GM18951 (cell line): ENCODE measurements around the gene OPALIN.

ENCODE experiments used
- POLR2A ChIP-seq: IDR thresholded peaks from 4 replicates; pipeline ENCODE4 v1.6.1; 2011; ENCODE audit warnings: mild to moderate bottlenecking; ENCODE audit not compliant: insufficient read length, insufficient read depth; ENCODE audit errors: extremely low read depth
- in situ Hi-C: fragments of 300-500 bp; cut with MboI; formaldehyde crosslinking; loops from one replicate; pipeline ENCODE4 v1.12.0; 2022; ENCODE audit warnings: low sequenced_read_pairs, mixed read lengths, inconsistent platforms; ENCODE audit not compliant: unreplicated experiment

The OPALIN gene

DNA sequence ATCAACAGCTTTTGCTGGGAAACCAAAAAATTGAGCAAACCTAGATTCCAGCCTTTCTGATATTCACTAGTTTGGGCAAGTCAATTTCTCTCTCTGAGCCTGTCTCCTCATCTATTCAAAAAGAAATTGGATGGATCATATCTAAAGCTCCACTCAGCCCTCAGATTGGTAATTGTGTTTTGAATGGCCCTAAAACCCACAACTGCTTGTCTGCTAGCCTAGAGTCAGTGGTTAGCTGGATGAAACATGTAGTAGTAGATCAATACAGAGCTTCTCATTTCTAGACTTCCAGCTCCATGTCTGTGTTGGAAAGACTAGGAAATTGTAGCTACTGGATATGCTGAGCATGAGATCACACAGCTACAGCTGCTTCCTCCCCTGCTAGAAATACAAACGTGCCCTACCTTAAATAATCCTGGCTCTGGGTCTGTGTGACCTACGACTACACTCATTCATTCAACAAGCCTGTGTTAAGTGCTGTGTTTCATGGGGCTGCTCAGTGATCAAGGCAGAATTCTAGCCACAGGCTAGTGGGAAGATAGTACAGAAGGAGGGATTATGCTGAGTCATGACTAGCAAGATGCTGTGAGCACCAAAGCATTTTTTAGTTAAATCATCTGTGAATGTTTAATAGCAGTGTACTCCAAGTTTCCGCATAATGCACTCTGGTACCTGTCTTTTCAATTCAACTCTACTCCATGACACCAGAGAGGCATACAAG is 38.9 kb downstream of the OPALIN start:
- no peak for TF ChIP-seq POLR2A
- in situ Hi-C loops, result loop anchor here (25.0 kb wide), 1 partner anchor 283 kb away; the partner anchor contains the start of gene CCNJ

DNA sequence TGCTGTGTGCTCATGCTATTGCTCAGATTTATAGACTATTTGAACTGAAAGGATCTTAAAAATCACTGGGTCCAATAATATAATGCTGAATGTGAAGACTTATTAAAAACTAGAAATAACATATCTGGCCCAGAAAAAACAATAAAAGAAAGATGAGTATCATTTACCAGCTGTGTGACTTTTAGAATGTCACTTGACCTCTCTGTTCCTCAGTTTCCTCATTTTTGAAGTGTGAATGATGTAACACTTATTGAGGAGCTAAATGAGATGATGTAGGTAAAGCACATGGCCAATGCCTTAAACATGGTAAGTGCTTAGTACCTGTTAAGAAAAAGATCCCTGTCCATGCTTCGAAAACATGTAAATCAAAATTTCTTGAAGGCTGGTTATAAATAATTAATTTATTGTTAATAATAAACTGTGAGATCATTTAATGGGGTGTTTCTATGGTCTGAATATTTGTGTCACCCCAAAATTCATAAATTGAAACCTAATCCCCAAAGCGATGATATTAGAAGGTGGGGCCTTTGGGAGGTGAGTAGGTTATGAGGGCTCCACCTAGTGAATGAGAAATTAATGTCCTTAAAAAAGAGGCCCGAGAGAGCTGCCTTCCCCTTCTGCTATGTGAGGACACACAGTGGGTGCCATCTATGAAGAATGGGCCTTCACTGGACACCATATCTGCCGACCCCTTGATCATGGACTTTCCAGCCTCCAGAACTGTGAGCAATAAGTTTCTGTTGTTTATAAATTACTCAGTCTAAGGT is 41.6 kb downstream of the OPALIN start:
- in situ Hi-C loops, result loop anchor here (25.0 kb wide), 1 partner anchor 280 kb away; the partner anchor contains the start of gene CCNJ

DNA sequence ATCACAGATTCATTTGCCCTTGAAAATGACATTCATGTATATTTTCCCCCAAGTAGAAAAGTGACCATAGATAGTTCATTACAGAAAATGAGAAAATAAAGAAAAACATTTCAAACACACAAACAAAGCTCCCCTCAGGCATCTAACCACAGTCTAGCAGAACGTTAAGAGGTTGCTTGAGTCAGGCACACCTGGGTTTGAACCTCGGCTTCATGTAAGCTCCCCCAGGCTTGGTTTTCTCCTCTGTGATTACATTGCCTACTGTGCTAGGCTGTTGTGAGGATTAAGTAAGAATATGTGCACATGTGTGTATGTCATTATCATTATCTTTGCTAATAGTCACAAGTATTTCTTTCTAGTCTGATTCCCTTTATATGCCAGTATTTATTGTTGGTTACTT is 45.5 kb downstream of the OPALIN start:
- TF ChIP-seq POLR2A, result no peak
- in situ Hi-C loops, result loop anchor here (25.0 kb wide), 1 partner anchor 276 kb away; the partner anchor contains the start of gene CCNJ

More for the DNA sequence above, 41.6 kb downstream of the OPALIN start:
- no peak for TF ChIP-seq POLR2A

DNA sequence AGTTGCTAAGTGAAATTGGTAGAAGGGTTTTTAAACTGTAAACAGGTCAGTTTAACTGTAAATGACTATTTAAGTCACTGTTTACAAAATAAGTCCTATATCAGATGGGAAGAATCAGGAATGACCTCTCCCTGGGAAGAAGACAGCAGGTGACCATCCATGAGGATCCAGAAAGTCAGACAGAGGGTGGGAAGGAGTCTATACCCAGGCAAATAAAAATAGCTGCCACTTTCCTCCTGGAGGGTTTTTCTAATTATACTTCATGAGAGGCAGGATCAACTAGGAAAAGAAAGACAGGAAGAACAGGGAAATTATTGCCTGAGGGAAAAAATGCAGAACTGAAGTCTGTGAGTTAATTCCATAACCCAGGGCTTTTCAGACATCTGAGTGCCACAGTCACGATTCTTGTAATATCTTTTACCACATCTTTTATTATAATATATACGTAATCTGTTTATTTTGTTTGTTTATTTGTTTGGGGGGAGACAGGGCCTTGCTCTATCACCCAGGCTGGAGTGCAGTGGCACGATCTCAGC is 47.6 kb downstream of the OPALIN start:
- in situ Hi-C loops, result loop anchor here (25.0 kb wide), 1 partner anchor 274 kb away; the partner anchor contains the start of gene CCNJ

DNA sequence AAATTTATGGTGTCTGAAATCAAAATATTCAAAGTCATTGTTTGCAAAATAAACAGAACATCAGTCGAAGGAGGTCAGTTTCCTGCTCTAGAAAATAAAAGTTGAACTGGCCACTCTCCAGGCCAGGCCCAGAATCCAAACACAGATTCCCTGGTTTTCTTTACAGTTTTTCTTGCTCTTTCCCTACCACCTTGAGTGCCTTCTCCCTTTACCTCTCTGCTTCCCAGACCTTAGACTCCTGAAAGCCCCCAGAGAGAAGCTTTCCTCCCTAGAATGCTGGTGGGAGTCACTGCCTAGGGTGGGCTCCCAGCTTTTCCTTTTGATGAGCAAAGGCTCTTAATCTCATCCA is 48.5 kb downstream of the OPALIN start:
- TF ChIP-seq POLR2A, result no peak
- in situ Hi-C loops, result loop anchor here (25.0 kb wide), 1 partner anchor 273 kb away; the partner anchor contains the start of gene CCNJ

More for the DNA sequence above, 47.6 kb downstream of the OPALIN start:
- TF ChIP-seq POLR2A, result no peak

DNA sequence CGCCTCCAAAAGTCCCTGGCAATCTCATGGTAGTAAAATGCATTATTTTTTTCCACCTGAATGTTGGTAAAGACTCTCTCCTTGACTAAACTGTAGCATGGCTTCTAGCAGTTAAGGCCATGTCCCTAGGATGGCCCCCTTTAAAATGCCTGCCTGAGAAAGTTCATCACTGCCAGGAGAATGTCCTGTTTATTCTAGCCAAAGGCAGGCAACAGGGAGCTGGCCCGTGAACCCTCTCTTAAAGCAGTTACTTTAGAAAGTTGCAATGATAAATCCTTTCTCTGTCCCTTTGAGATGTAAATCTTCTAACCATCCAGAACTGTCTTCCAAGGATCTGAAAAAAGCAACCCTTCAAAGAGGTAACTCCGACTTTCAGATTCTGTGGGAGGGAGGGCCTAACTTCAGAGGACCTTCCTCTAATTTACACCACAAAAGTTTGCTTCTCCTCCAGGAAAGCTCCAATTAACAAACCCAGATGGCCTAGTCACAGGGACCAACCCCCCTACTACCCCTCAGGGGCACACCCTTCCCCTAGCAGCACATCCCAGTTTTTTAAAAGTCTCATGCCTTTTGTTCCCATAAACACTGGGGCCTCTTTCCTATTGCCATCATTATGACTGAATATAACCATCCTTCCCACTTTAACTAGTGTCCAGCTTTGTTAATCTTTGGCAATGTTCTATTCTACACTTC is 49.0 kb downstream of the OPALIN start:
- no peak for TF ChIP-seq POLR2A
- in situ Hi-C loops, result loop anchor here (25.0 kb wide), 1 partner anchor 272 kb away; the partner anchor contains the start of gene CCNJ

DNA sequence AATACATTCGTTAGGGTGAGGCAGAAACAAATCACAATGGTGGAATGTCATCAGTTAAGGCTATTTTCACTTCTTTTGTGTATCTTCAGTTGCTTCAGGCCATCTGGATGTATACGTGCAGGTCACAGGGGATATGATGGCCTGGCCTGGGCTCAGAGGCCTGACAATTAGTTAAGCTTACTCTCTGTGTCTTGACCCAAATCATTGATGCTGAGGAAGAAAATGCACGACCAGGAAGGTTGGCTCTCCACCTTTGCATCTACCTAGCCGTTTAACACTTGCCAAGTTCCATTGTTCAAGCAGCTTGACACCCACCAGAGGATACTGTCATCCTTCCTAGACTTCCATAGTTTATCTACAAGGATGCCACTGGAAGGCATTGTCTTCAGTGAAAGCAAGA is 49.9 kb downstream of the OPALIN start:
- in situ Hi-C loops, result loop anchor here (25.0 kb wide), 1 partner anchor 272 kb away; the partner anchor contains the start of gene CCNJ

DNA sequence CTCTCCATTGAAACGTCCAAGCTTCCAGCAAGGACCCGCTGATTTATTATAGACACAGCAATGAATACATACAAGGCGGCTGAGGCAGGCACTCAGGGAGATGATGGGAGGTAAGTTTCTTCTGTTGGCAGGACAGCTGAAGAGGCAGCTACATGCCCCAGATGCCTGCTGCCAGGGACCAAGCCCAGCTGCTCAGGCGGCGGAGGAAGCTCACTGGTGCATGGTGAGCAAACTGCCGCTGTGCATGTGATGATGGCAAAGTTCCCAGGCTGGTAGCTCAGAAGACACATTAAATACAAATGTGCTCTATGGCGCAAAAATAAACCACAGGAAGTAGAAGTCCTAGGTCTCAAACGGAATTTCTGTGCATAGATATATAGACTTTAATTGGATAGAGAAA is 52.3 kb downstream of the OPALIN start:
- TF ChIP-seq POLR2A, result no peak
- in situ Hi-C loops, result loop anchor here (25.0 kb wide), 1 partner anchor 269 kb away; the partner anchor contains the start of gene CCNJ

DNA sequence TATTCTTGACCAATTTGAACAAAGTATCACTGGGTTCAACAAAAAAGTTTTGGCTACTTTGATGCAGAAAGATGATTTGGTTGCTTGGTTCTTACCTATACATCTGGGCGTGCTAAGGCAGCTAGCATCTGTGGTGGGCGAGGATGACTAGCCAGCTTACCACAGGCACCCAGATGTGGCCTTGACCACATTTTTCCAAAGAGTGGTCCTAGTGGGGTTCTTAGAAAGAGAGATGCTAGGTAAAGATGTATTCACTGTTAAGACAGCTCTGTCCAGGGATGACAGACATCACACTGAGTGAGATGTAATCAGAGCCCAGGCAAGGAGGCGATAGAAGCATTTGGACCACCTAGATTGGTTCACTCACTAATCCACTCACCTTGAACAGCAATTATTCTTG is 53.8 kb downstream of the OPALIN start:
- in situ Hi-C loops, result loop anchor here (25.0 kb wide), 1 partner anchor 268 kb away; the partner anchor contains the start of gene CCNJ
- TF ChIP-seq POLR2A, result no peak

DNA sequence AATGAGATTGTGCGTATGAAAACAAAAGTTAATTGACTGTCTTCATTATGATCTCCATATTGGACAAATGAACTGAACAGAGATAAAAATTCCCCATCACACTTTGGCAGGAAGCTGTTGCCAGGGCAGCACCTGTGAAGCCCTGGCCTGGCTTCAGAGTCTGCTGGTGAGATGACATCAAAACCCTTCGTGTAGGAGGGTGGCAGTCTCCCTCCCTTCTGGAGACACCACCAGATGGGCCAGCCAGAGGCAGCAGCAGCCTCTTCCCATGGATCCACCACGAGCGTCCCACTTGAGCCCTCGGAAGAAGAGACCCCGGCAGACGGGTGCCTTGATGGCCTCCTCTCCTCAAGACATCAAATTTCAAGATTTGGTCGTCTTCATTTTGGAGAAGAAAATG is 54.6 kb downstream of the OPALIN start, which contains the start of gene DNTT:
TSS of gene DNTT (plus strand) at position 205 of the 400 bp plus-strand sequence. CDS start at position 269, 64 bp downstream.
- no peak for TF ChIP-seq POLR2A

DNA sequence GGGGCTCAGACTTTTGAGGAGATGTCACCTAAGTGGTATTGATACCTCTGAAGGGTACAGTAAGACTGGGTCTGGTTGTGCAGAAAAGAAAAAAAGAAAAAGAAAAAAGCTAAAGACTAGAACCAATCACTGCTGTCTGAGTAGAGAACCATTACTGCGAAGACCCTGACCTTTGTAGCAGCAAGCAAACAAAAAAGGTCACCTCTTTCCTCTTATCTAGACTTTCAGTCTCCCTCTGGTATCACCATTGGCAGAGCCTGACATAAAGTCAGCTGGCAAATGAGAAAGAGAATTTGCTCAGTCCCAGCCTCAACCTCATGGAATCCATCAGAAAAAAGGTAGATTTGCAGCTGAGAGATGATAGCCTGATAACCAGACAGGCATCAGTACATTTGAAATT is 57.2 kb downstream of the OPALIN start:
- in situ Hi-C loops, result loop anchor here (25.0 kb wide), 1 partner anchor 264 kb away; the partner anchor contains the start of gene CCNJ
- TF ChIP-seq POLR2A, result no peak

More for the DNA sequence above, 54.6 kb downstream of the OPALIN start, which contains the start of gene DNTT:
- in situ Hi-C loops, result loop anchor here (25.0 kb wide), 1 partner anchor 267 kb away; the partner anchor contains the start of gene CCNJ

DNA sequence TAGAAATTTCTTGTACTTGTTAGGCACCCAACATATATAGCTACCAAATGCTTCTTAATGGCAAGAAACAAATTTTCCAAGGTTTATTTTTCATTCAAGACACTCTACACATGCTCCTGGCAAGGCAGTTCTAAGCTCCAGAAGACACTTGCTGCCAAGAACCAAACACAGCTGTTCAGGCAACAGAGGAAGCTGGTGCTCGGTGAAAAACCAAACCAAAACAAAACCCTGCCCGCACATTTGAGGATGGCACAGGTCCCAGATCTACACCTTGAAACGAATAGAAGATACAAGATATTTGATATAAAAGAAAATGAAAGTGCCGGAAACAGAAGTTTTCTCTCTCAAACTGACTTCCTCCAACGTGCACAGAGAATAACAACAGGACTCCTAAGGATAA is 59.4 kb downstream of the OPALIN start:
- TF ChIP-seq POLR2A, result no peak
- in situ Hi-C loops, result loop anchor here (5.0 kb wide), 1 partner anchor 72 kb away; no protein-coding TSS in a partner anchor
